Stimulated activated naive CD8-positive, alpha-beta T cell treated with anti-CD3 and anti-CD28 coated beads, Interleukin-15, amount 100 ng/mL, for 72 hours (primary cell): Measurements from ENCODE around the gene COX5B.

Experiments used
- ATAC-seq: fragments of 150-1000 bp; cut with Tn5 transposase; 2 replicates; pipeline ENCODE4 v1.10.0; 2021; ENCODE audit warnings: mild to moderate bottlenecking, moderate library complexity
- DNase-seq, 2 donors: peaks; one replicate each; pipeline ENCODE4 v3.0.0; 2021 to 2022
- H3K27ac Mint-ChIP-seq, 2 donors: one replicate each; pipeline ENCODE4 v1.8.0; 2022; ENCODE audit warnings: mild to moderate bottlenecking in 2 of 2, mixed read lengths in 2 of 2, moderate library complexity in 2 of 2
- H3K27me3 Mint-ChIP-seq: one replicate; pipeline ENCODE4 v1.8.0; 2022; ENCODE audit warnings: mixed read lengths
- H3K4me1 Mint-ChIP-seq: one replicate; pipeline ENCODE4 v1.8.0; 2022; ENCODE audit warnings: mild to moderate bottlenecking, mixed read lengths
- H3K4me3 Mint-ChIP-seq, 2 donors: one replicate each; pipeline ENCODE4 v1.8.0; 2022; ENCODE audit warnings: mild to moderate bottlenecking in 2 of 2, mixed read lengths in 2 of 2, moderate library complexity in 1 of 2
- H3K9me3 Mint-ChIP-seq, 2 donors: one replicate each; pipeline ENCODE4 v1.8.0; 2022; ENCODE audit warnings: mixed read lengths in 2 of 2

Gene COX5B

GRCh38 chr2:97644023-97644717, 1.7 kb upstream of the COX5B start:
- ATAC-seq (no peak), DNase-seq (no peak)
- peaks cover 8% of the 10 kb centered on the region for H3K27me3 Mint-ChIP-seq
- H3K9me3 Mint-ChIP-seq = no peaks in the 10 kb centered on the region
- H3K4me1 Mint-ChIP-seq = peaks cover 22% of the 10 kb centered on the region
- no peak overlapping the region for H3K4me3 Mint-ChIP-seq
- peak overlapping the region in 1 of 2 donors; percentile 58 for H3K27ac Mint-ChIP-seq

- Mint-ChIP-seq H3K9me3 (no peaks in the 10 kb centered on the region), H3K4me3 (peak overlapping the region; percentile 92 to 94), H3K4me1 (peaks cover 22% of the 10 kb centered on the region), H3K27me3 (peaks cover under 1% of the 10 kb centered on the region), H3K27ac (peak overlapping the region; percentile 92 to 96)
- DNase-seq = no peak
- ATAC-seq = peak; percentile 72
Measured at GRCh38 chr2:97645112-97645694, 659 bp upstream of the COX5B start.

- ATAC-seq = no peak
- peak overlapping the region; percentile 92 to 94 for H3K4me3 Mint-ChIP-seq
Measured at GRCh38 chr2:97646977-97647376, 1.1 kb downstream of the COX5B start.

GRCh38 chr2:97651114-97651513, 5.3 kb downstream of the COX5B start:
- H3K9me3 Mint-ChIP-seq = no peaks in the 10 kb centered on the region
- no peak overlapping the region for H3K27ac Mint-ChIP-seq
- no peak overlapping the region for H3K4me3 Mint-ChIP-seq
- no peaks in the 10 kb centered on the region for H3K27me3 Mint-ChIP-seq
- H3K4me1 Mint-ChIP-seq = peaks cover 31% of the 10 kb centered on the region
- DNase-seq (no peak), ATAC-seq (no peak)

More at GRCh38 chr2:97646977-97647376, 1.1 kb downstream of the COX5B start:
- Mint-ChIP-seq H3K9me3 (no peaks in the 10 kb centered on the region), H3K27me3 (no peaks in the 10 kb centered on the region), H3K27ac (peak overlapping the region; percentile 83 to 96), H3K4me1 (peaks cover 22% of the 10 kb centered on the region)
- no peak for DNase-seq

- Mint-ChIP-seq H3K27ac (no peak overlapping the region), H3K9me3 (no peaks in the 10 kb centered on the region), H3K27me3 (no peaks in the 10 kb centered on the region), H3K4me3 (no peak overlapping the region), H3K4me1 (peaks cover 22% of the 10 kb centered on the region)
- DNase-seq (no peak), ATAC-seq (no peak)
Measured at GRCh38 chr2:97653473-97653872, 7.6 kb downstream of the COX5B start.

GRCh38 chr2:97653874-97654273, 8.0 kb downstream of the COX5B start:
- Mint-ChIP-seq H3K27me3 (no peaks in the 10 kb centered on the region), H3K4me3 (no peak overlapping the region), H3K27ac (no peak overlapping the region), H3K9me3 (no peaks in the 10 kb centered on the region), H3K4me1 (peaks cover 22% of the 10 kb centered on the region)
- ATAC-seq (no peak), DNase-seq (no peak)

- Mint-ChIP-seq H3K27me3 (no peaks in the 10 kb centered on the region), H3K27ac (no peak overlapping the region), H3K4me1 (peaks cover 22% of the 10 kb centered on the region), H3K9me3 (no peaks in the 10 kb centered on the region), H3K4me3 (no peak overlapping the region)
- DNase-seq = no peak
- peak; percentile 16 for ATAC-seq
Measured at GRCh38 chr2:97654309-97654708, 8.4 kb downstream of the COX5B start.

GRCh38 chr2:97654791-97655190, 8.9 kb downstream of the COX5B start:
- Mint-ChIP-seq H3K27ac (no peak overlapping the region), H3K27me3 (no peaks in the 10 kb centered on the region), H3K4me1 (peaks cover 24% of the 10 kb centered on the region), H3K9me3 (no peaks in the 10 kb centered on the region), H3K4me3 (no peak overlapping the region)
- ATAC-seq = peak; percentile 40
- DNase-seq = no peak

GRCh38 chr2:97656129-97656755, 10.4 kb downstream of the COX5B start:
- H3K9me3 Mint-ChIP-seq = no peaks in the 10 kb centered on the region
- no peak overlapping the region for H3K4me3 Mint-ChIP-seq
- peaks cover 35% of the 10 kb centered on the region for H3K4me1 Mint-ChIP-seq
- ATAC-seq (no peak), DNase-seq (no peak)
- H3K27me3 Mint-ChIP-seq = no peaks in the 10 kb centered on the region
- H3K27ac Mint-ChIP-seq = no peak overlapping the region

GRCh38 chr2:97656905-97657587, 11.2 kb downstream of the COX5B start:
- DNase-seq (no peak), ATAC-seq (no peak)

GRCh38 chr2:97657986-97658690, 12.3 kb downstream of the COX5B start:
- Mint-ChIP-seq H3K27me3 (no peaks in the 10 kb centered on the region), H3K4me3 (no peak overlapping the region), H3K4me1 (peaks cover 52% of the 10 kb centered on the region)

More at GRCh38 chr2:97656905-97657587, 11.2 kb downstream of the COX5B start:
- H3K9me3 Mint-ChIP-seq = no peaks in the 10 kb centered on the region
- H3K27ac Mint-ChIP-seq = no peak overlapping the region
- peaks cover 43% of the 10 kb centered on the region for H3K4me1 Mint-ChIP-seq
- H3K4me3 Mint-ChIP-seq = no peak overlapping the region
- no peaks in the 10 kb centered on the region for H3K27me3 Mint-ChIP-seq

GRCh38 chr2:97658691-97659157, 12.9 kb downstream of the COX5B start:
- DNase-seq (no peak), ATAC-seq (no peak)
- no peak overlapping the region for H3K27ac Mint-ChIP-seq
- no peak overlapping the region for H3K4me3 Mint-ChIP-seq
- no peaks in the 10 kb centered on the region for H3K9me3 Mint-ChIP-seq
- H3K4me1 Mint-ChIP-seq = peaks cover 52% of the 10 kb centered on the region
- no peaks in the 10 kb centered on the region for H3K27me3 Mint-ChIP-seq

More at GRCh38 chr2:97657986-97658690, 12.3 kb downstream of the COX5B start:
- no peak for DNase-seq
- no peak for ATAC-seq
- no peaks in the 10 kb centered on the region for H3K9me3 Mint-ChIP-seq
- peak overlapping the region in 1 of 2 donors; percentile 72 for H3K27ac Mint-ChIP-seq

- H3K9me3 Mint-ChIP-seq = no peaks in the 10 kb centered on the region
- no peak overlapping the region for H3K4me3 Mint-ChIP-seq
- H3K4me1 Mint-ChIP-seq = peaks cover 49% of the 10 kb centered on the region
- ATAC-seq = no peak
- DNase-seq = no peak
- peak overlapping the region; percentile 72 to 79 for H3K27ac Mint-ChIP-seq
- H3K27me3 Mint-ChIP-seq = no peaks in the 10 kb centered on the region
Measured at GRCh38 chr2:97659256-97660043, 13.6 kb downstream of the COX5B start.

GRCh38 chr2:97660044-97660774, 14.3 kb downstream of the COX5B start:
- H3K27ac Mint-ChIP-seq = peak overlapping the region; percentile 72 to 79
- DNase-seq (no peak), ATAC-seq (no peak)
- peaks cover 48% of the 10 kb centered on the region for H3K4me1 Mint-ChIP-seq
- H3K27me3 Mint-ChIP-seq = no peaks in the 10 kb centered on the region
- H3K9me3 Mint-ChIP-seq = no peaks in the 10 kb centered on the region
- no peak overlapping the region for H3K4me3 Mint-ChIP-seq
